Kidney (tissue), 14 donors: Measurements from ENCODE around the gene MUC2. TPM values are rescaled to one million over a fixed set of nuclear protein-coding genes. Genes with fewer than 3 reads are reported as not detected.

Experiments used
- DNase-seq, 5 donors: peaks; one replicate each; pipeline ENCODE4 v3.0.0-alpha.2; 2013 to 2020
- FAIRE-seq: peaks from 2 replicates; lab custom pipeline; 2012; peaks lifted over from hg19 to GRCh38; lab: Jason Lieb, UNC
- H3K27ac ChIP-seq, 2 donors: one replicate each; pipeline ENCODE4 v1.7.0; 2013; ENCODE audit warnings: low read depth in 2 of 2, low read length in 2 of 2, inconsistent platforms in 1 of 2
- H3K27me3 ChIP-seq: one replicate; pipeline ENCODE4 v1.7.1; 2013; ENCODE audit warnings: low read length, inconsistent platforms; ENCODE audit not compliant: control insufficient read depth, insufficient read depth
- H3K36me3 ChIP-seq, 3 donors: one replicate each; pipeline versions ENCODE4 v1.7.0 to v1.7.1; 2013; ENCODE audit warnings: low read length in 3 of 3, control low read depth in 1 of 3, inconsistent platforms in 1 of 3; ENCODE audit not compliant: insufficient read depth in 3 of 3, control insufficient read depth in 2 of 3
- H3K4me1 ChIP-seq, 3 donors: one replicate each; pipeline versions ENCODE4 v1.7.0 to v1.7.1; 2013; ENCODE audit warnings: low read length in 3 of 3, inconsistent platforms in 1 of 3, low read depth in 1 of 3; ENCODE audit not compliant: control insufficient read depth in 2 of 3, insufficient read depth in 2 of 3
- H3K4me3 ChIP-seq, 3 donors: one replicate each; pipeline versions ENCODE4 v1.7.0 to v1.8.1; 2013; ENCODE audit warnings: low read length in 3 of 3, control low read depth in 1 of 3, inconsistent platforms in 1 of 3
- H3K9ac ChIP-seq, 3 donors: one replicate each; pipeline versions ENCODE4 v1.7.0 to v1.7.1; 2013; ENCODE audit warnings: low read length in 3 of 3, control low read depth in 1 of 3, inconsistent platforms in 1 of 3
- H3K9me3 ChIP-seq, 3 donors: one replicate each; pipeline versions ENCODE4 v1.7.0 to v1.7.1; 2013; ENCODE audit warnings: low read length in 3 of 3, control low read depth in 1 of 3, inconsistent platforms in 1 of 3; ENCODE audit not compliant: control insufficient read depth in 2 of 3, insufficient read depth in 1 of 3
- CTCF ChIP-seq: IDR thresholded peaks from 3 replicates; pipeline ENCODE4 v1.5.1; 2012; ENCODE audit warnings: mild to moderate bottlenecking, moderate library complexity, borderline replicate concordance; ENCODE audit not compliant: insufficient read depth; ENCODE audit errors: extremely low read depth
- intact Hi-C: fragments of 100-400 bp; cut with DNase I; formaldehyde crosslinking; loops from one replicate; pipeline ENCODE4 v1.11.1; 2022
- polyA plus RNA-seq: library from polyadenylated mRNA; stranded (reverse); fragments of 350-450 nt; fragmentation: Illumina TruSeq; extraction: RNeasy Lipid Tissue Mini Kit (QIAGEN cat#74804); gene quantifications from one replicate; pipeline ENCODE4 v1.2.3, GENCODE V29; 2014; ENCODE audit warnings: low read depth, low replicate concordance; ENCODE audit not compliant: insufficient read depth
- total RNA-seq: library from RNA; stranded (reverse); fragmentation: NEBNext Ultra II Directional; extraction: Animal tissue kit (Norgen Biotek cat#: 25700); gene quantifications from one replicate; pipeline ENCODE4 v1.2.1, GENCODE V29; 2021
- donor health status: control.
- donor health status: control.
- donor health status: control.
- donor health status: control.
- donor health status: control.
- donor health status: DM: yes; HTN: yes; CAD: no.
- donor health status: Normal renal cell carcinoma (clear cell type).

MUC2 gene
- total and polyA plus RNA-seq, 2 donors from 2014 or later = not detected

- DNase-seq (peak; percentile 69 to 80 (median 74)), FAIRE-seq (no peak)
- intact Hi-C loops = no loop called here
- no peaks in the 10 kb centered on the region for H3K9me3 ChIP-seq
- no peak overlapping the region for H3K9ac ChIP-seq
- no peaks in the 10 kb centered on the region for H3K4me1 ChIP-seq
- no peaks in the 10 kb centered on the region for H3K27me3 ChIP-seq
- H3K27ac ChIP-seq = no peak overlapping the region
- H3K36me3 ChIP-seq = no peaks in the 10 kb centered on the region
- H3K4me3 ChIP-seq = no peak overlapping the region
- no peak for TF ChIP-seq CTCF
Measured at GRCh38 chr11:1072116-1072820, 2.4 kb upstream of the MUC2 start.

GRCh38 chr11:1072821-1073231 is 1.8 kb upstream of the MUC2 start:
- FAIRE-seq = no peak
- Histone ChIP-seq H3K4me3 (no peak overlapping the region), H3K9ac (no peak overlapping the region), H3K27me3 (no peaks in the 10 kb centered on the region), H3K27ac (no peak overlapping the region), H3K36me3 (no peaks in the 10 kb centered on the region), H3K4me1 (no peaks in the 10 kb centered on the region), H3K9me3 (no peaks in the 10 kb centered on the region)
- no peak for TF ChIP-seq CTCF
- intact Hi-C loops = no loop called here
- peak in 2 of 5 donors; percentile 49 to 67 for DNase-seq

- intact Hi-C loops = no loop called here
- no peaks in the 10 kb centered on the region for H3K4me1 ChIP-seq
- H3K36me3 ChIP-seq = no peaks in the 10 kb centered on the region
- DNase-seq = peak in 2 of 5 donors; percentile 53 to 93
- H3K9ac ChIP-seq = no peak overlapping the region
- H3K27me3 ChIP-seq = no peaks in the 10 kb centered on the region
- FAIRE-seq = no peak
- TF ChIP-seq CTCF = no peak
- H3K27ac ChIP-seq = no peak overlapping the region
- H3K9me3 ChIP-seq = no peaks in the 10 kb centered on the region
- H3K4me3 ChIP-seq = no peak overlapping the region
Measured at GRCh38 chr11:1073261-1073724, 1.4 kb upstream of the MUC2 start.
